HG03378 (cell line): ENCODE data around the gene MET.
"Not testable (repeated sequence)": the region's sequence is repeated elsewhere in the genome, so short reads cannot be mapped to it uniquely, and the experiment has no call there.

Experiments used
- ATAC-seq: cut with Tn5 transposase; IDR thresholded peaks from one replicate; pipeline ENCODE4 v1.9.1; 2021; ENCODE audit warnings: mild to moderate bottlenecking, moderate library complexity; ENCODE audit not compliant: unreplicated experiment

MET gene

GRCh38 chr7:116726713-116727431, 54.9 kb downstream of the MET start:
- ATAC-seq, result no peak

- ATAC-seq, result no peak
Measured at GRCh38 chr7:116727432-116728009, 55.5 kb downstream of the MET start.

DNA sequence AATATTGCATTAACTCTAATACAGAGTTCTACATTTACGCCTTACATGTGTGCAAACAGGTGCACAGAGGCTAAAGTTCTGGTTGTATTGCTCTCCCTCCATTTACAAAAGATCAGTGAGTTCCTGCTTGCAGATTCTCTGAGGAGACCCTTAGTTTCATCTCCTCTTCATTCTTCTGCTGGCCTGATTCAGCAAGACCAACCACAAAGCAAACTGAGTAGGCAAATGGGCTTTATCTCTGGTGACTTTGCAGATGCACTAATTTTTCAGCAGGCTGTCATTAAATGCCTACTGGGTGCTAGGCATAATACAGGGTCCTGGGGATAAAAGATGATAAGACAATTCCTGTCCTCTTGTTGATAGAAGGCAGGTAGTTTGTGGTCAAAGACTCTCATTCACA, 56.4 kb downstream of the MET start:
- no peak for ATAC-seq

DNA sequence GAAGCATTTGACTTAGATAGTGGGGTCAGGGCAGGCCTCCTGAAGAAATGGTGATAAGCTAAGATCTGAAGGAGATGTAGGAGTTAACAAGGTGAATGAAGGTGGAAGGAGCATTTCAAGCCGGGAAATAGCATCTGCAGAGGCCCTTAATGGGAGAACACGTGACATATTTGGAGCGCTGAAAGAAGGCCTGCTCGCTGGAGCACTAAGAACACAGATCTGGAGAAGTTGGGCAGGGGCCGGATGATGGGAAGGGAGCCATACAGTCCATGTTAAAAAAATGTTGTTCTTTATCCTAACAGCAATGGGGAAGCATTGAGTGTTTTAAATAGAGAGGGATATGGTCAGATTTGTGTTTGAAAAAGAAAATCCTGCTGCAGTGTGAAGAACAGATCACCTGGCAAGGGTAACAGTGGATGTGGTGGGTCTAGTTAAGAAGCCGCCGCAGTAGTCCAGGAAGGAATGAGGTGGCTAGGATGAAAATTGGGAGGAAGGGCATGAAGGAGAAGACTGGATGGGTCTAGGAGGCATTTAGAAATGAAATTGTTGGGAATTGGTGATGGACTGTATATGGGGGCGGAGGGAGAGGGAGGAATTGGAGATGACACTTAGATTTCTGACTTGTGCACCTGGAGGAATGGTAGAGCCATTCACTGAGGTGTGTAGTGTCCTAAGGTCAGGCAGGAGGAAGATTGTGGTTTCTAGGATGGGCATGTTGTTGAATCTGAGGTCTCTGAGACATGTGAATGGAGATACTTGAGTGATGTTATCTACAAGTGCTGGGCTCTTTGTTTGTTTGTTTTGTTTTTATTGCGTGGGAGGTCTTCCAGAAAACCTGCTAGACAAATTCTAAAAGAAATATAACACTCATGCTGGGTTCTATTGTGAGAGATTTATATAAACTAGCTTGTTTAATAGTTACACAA, 58.4 kb downstream of the MET start:
- no peak for ATAC-seq

DNA sequence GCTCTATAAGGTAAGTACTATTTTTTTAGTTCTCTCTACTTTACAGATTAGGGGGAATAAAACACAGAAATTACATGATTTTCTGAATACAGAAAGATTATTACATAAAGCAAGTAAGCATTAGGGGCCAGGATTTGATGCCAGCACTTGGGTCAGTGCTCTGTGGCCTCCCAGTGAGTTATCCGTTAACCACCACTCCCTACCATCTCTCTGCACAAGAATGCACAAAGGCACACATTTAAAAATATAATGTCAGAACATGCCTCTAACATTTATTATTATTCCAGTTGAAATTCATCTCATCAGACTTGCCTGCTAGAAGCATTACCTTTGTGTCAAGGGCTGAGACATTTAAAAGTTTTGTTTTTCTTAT, 59.0 kb downstream of the MET start:
- ATAC-seq, result no peak

GRCh38 chr7:116731445-116732335, 59.7 kb downstream of the MET start:
- no peak for ATAC-seq

- no peak for ATAC-seq
Measured at GRCh38 chr7:116732788-116733694, 61.0 kb downstream of the MET start.

GRCh38 chr7:116733924-116734580, 62.1 kb downstream of the MET start:
- ATAC-seq, result no peak

DNA sequence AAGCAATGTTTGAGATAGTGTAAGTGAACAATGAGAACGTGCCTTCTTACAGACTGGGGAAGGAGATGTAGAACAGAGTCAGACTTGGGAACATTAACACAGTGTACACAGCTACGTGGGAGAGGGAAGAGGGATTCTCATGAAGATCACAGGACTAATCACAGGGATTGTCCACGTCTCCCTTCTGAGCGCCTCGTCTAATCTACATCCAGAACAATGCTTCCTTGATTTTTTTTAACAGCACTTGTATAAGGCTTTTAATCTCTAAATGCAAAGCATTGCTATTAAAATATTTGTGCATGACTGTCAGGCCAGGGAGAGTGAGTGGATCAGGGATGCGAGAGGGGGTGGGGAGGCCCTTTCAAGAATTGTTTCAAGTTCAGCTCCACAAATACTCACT, 62.7 kb downstream of the MET start:
- no peak for ATAC-seq

DNA sequence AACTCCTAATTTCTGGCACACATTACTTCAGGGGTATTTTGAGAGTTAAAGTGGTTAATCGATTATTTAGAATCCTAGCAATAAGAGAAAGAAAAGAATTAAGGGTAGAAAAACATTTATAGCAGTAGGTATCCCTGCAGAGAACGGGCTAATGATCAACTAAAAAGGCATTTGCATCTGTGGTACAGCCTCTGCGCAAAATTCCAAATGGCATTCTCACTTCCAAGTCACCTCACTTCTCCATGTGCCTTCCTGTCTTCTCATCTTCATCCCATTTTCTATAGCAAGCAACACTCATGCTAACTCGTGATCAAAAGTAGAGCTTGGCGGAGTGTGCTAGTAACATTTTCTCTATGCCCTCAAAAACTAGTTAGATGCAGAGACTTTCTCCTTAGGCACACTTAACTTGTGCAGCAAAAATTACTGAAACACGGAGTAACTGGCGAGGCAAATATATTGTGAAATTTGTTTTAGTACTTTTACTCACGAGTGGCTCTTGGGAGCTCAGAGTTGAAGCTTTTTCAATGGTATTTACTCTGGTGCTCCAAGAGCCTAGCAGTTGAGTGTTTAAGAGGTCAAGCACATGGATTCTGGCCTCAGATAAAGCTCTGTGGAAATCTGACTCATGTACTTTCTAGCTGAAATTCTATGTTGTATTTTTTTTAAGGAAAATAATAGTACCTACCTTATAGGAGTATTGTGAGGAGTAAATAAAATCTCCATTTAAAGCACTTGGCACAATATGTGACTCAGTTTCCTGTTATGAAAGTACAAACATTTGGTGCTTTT, 65.1 kb downstream of the MET start:
- ATAC-seq, result no peak

DNA sequence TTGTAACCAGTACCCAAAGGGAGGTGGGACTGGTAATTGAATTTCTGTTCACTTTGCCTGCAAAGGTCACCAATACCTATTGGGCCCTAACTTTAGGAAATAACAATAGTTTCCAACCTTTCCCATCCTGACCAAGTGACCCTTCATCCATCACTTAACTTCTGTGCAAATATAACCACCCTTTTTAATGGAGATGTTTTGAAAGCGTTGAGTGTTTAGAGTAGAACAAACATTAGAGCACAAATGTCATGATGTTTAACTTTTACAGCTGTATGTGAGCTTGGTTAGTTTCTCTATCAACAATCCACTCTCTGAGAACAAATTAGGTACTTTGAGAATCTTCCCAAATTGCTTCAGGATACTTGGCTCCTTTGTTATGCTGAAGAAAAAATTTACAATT, 66.4 kb downstream of the MET start:
- ATAC-seq, result no peak

DNA sequence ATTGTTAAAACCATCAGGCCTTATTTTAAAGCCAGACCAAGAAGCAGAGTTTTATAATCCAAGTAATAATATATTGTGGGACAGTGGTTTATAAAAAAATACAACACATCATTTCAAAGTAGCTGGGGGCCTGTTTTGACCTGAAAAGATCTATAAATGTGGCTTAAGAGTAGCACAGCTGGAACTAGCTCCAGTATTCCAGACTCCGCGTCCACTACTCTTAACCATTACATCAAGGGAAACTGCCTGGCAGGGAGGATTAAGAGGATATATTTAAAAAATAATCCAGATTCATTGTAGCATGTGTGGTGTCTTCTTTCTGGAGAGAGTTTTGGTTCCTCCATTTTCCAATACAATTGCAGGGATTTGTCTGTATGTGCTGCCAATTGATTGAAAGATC, 67.3 kb downstream of the MET start:
- no peak for ATAC-seq

- ATAC-seq, result no peak
Measured at GRCh38 chr7:116740231-116740630, 68.2 kb downstream of the MET start.

- no peak for ATAC-seq
Measured at GRCh38 chr7:116740755-116741462, 68.9 kb downstream of the MET start.

DNA sequence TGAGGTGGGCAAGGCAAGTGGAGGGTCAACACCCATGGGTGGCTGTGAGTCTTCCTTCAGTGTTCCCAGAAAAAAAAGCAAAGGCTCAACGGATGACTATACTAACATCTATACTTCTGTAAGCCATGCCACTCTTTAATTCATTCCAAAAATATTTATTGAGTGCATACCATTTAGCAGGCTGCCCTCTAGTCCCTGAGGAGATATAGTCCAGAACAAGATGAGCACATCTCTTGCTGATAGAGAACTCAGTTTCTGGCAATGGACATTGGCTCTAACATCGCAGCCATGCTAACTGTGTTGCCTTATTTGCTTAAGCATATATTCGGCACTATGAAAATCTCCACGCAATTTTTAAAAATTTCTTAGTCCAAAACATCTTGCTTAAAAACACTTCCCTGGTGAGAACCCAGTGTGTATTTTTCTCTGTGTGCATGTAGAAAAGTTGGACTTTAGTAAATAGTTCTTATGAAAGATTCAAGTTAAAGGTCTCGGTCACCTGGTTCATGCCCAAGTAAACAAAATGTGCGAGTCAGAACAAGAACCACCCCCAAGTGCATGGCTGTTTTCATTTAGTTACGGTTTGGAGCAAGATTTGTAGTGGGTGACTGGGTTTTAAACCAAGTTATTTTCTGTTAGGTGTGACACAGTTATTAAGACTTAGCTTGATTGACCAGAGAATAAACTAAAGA, 69.8 kb downstream of the MET start:
- ATAC-seq, result no peak

- no peak for ATAC-seq
Measured at GRCh38 chr7:116742641-116743040, 70.6 kb downstream of the MET start.

GRCh38 chr7:116743835-116744234, 71.8 kb downstream of the MET start:
- ATAC-seq, result not testable (repeated sequence)
